Smooth muscle cell (in vitro differentiated cells): Measurements from ENCODE around the gene MAN2B2. TPM values are rescaled to one million over a fixed set of nuclear protein-coding genes. Genes with fewer than 3 reads are reported as not detected.

ENCODE experiments used
- DNase-seq: peaks from one replicate; lab custom pipeline; 2025; ENCODE audit not compliant: unreplicated experiment; lab: John Stamatoyannopoulos, UW
- H2AFZ ChIP-seq: fragments of 200-600 bp; sonication (generic); 2 replicates; pipeline ENCODE4 v1.6.0; 2016; ENCODE audit warnings: antibody characterized with exemption, low read depth, mild to moderate bottlenecking
- H3F3A ChIP-seq: fragments of 200-600 bp; sonication (generic); 2 replicates; pipeline ENCODE4 v1.6.0; 2017; ENCODE audit warnings: antibody characterized with exemption, low read depth
- H3K27ac ChIP-seq: fragments of 200-600 bp; sonication (generic); 2 replicates; pipeline ENCODE4 v1.5.1; 2016; ENCODE audit warnings: low read depth, mild to moderate bottlenecking
- H3K27me3 ChIP-seq: fragments of 200-600 bp; sonication (generic); 2 replicates; pipeline ENCODE4 v1.6.1; 2016; ENCODE audit warnings: low read depth, mild to moderate bottlenecking
- H3K36me3 ChIP-seq: fragments of 200-600 bp; sonication (generic); 2 replicates; pipeline ENCODE4 v1.5.1; 2016; ENCODE audit warnings: low read depth
- H3K4me1 ChIP-seq: fragments of 200-600 bp; sonication (generic); 2 replicates; pipeline ENCODE4 v1.5.1; 2016; ENCODE audit warnings: low read depth
- H3K4me2 ChIP-seq: fragments of 200-600 bp; sonication (generic); 2 replicates; pipeline ENCODE4 v1.6.0; 2016; ENCODE audit warnings: mild to moderate bottlenecking
- H3K4me3 ChIP-seq: fragments of 200-600 bp; sonication (generic); 2 replicates; pipeline ENCODE4 v1.5.1; 2016; ENCODE audit warnings: mild to moderate bottlenecking
- H3K79me2 ChIP-seq: fragments of 200-600 bp; sonication (generic); 2 replicates; pipeline ENCODE4 v1.6.0; 2016; ENCODE audit warnings: low read depth, mild to moderate bottlenecking
- H3K9ac ChIP-seq: fragments of 200-600 bp; sonication (generic); 2 replicates; pipeline ENCODE4 v1.6.0; 2016; ENCODE audit warnings: low read depth
- H3K9me3 ChIP-seq: fragments of 200-600 bp; sonication (generic); replicated peaks from 2 replicates; pipeline ENCODE4 v1.5.1; 2016; ENCODE audit warnings: low read depth
- H4K20me1 ChIP-seq: fragments of 200-600 bp; sonication (generic); 2 replicates; pipeline ENCODE4 v1.6.0; 2016; ENCODE audit warnings: low read depth
- WGBS: methylation state at CpG from one replicate; pipeline ENCODE4 v1.1.7; 2016; ENCODE audit warnings: low lambda C conversion rate; 5-methylcytosine and 5-hydroxymethylcytosine counted together
- polyA plus RNA-seq: library from polyadenylated mRNA; unstranded; fragments of >200 nt; fragmentation: Nextera tagmentation; extraction: Ambion mirVana; gene quantifications from 2 replicates; pipeline ENCODE4 v1.2.1, GENCODE V29; 2016
- total RNA-seq: library from RNA; depleted of rRNA; stranded (reverse); fragments of >200 nt; gene quantifications from 2 replicates; pipeline ENCODE4 v1.2.3, GENCODE V29; 2014
- TF ChIP-seq, protein P1 (sequence below): fragments of 200-600 bp; sonication (generic); IDR thresholded peaks from 2 replicates; pipeline ENCODE4 v1.5.1; 2017; ENCODE audit warnings: borderline replicate concordance, mild to moderate bottlenecking, antibody characterized with exemption; ENCODE audit not compliant: insufficient read depth, poor library complexity, severe bottlenecking

The MAN2B2 gene
- total and polyA plus RNA-seq, 2 experiments from 2014 or later, result 14.5 to 18.3 TPM

DNA sequence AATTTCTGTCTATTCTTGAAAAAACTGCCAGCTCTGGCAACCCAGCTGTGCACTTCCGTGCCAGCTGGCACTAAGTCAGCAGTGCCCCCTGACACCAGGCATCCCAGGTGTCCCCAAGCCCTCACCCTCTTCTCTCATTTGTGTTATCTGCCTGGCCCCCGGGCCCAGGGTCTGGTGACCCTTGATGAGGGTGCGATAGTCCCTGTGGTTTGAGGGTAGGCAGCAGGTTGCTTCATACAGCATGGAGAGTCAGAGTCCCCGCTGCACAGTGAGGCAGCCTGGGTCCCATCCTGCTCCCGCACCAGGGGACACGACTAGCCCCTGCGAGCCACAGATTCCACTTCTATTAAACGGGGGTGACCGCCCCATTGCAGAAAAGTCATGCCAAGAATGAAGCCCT is 1.9 kb downstream of the MAN2B2 start:
- no peak for DNase-seq

DNA sequence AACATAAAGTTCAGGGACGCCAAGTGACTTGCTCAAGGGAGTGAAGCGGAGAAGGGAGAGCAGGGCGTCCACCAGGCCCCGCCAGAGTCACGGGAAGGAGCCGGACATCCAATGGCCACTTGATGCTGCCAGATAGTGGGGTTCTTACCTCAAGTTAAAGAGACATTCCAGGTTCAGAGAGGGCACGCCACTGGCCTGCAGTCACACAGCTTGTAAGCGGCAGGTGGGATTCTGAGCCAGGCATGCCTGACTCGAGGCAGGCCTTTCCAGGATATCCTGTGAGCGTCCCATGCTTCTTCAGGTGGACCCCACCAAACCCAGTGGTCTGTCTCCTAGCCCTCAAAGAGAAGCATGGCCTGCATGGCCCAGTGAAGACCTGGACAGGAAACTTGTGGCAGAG is 2.4 kb downstream of the MAN2B2 start:
- TF ChIP-seq, protein P1, sequence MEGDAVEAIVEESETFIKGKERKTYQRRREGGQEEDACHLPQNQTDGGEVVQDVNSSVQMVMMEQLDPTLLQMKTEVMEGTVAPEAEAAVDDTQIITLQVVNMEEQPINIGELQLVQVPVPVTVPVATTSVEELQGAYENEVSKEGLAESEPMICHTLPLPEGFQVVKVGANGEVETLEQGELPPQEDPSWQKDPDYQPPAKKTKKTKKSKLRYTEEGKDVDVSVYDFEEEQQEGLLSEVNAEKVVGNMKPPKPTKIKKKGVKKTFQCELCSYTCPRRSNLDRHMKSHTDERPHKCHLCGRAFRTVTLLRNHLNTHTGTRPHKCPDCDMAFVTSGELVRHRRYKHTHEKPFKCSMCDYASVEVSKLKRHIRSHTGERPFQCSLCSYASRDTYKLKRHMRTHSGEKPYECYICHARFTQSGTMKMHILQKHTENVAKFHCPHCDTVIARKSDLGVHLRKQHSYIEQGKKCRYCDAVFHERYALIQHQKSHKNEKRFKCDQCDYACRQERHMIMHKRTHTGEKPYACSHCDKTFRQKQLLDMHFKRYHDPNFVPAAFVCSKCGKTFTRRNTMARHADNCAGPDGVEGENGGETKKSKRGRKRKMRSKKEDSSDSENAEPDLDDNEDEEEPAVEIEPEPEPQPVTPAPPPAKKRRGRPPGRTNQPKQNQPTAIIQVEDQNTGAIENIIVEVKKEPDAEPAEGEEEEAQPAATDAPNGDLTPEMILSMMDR, result no peak
- Histone ChIP-seq H3K4me2 (no peak overlapping the region), H3K4me3 (no peak overlapping the region), H3K36me3 (no peaks in the 10 kb centered on the region), H3K27ac (no peak overlapping the region), H3K9ac (no peak overlapping the region), H3K4me1 (peaks cover 3% of the 10 kb centered on the region), H2AFZ (no peak overlapping the region), H3K9me3 (no peaks in the 10 kb centered on the region), H3K27me3 (no peaks in the 10 kb centered on the region), H3F3A (no peaks in the 10 kb centered on the region), H3K79me2 (no peaks in the 10 kb centered on the region), H4K20me1 (no peaks in the 10 kb centered on the region)
- WGBS, result 98% methylated on average over 10 of the region's 10 CpGs
- DNase-seq, result no peak

More for the DNA sequence above, 1.9 kb downstream of the MAN2B2 start:
- Histone ChIP-seq H3K27me3 (no peaks in the 10 kb centered on the region), H2AFZ (no peak overlapping the region), H3K27ac (no peak overlapping the region), H3K4me3 (no peak overlapping the region), H4K20me1 (no peaks in the 10 kb centered on the region), H3K79me2 (no peaks in the 10 kb centered on the region), H3K36me3 (no peaks in the 10 kb centered on the region), H3F3A (no peaks in the 10 kb centered on the region), H3K9me3 (no peaks in the 10 kb centered on the region), H3K4me1 (peaks cover 3% of the 10 kb centered on the region), H3K4me2 (no peak overlapping the region), H3K9ac (no peak overlapping the region)
- WGBS, result 94% methylated on average over 9 of the region's 9 CpGs
- TF ChIP-seq, protein P1, result no peak

DNA sequence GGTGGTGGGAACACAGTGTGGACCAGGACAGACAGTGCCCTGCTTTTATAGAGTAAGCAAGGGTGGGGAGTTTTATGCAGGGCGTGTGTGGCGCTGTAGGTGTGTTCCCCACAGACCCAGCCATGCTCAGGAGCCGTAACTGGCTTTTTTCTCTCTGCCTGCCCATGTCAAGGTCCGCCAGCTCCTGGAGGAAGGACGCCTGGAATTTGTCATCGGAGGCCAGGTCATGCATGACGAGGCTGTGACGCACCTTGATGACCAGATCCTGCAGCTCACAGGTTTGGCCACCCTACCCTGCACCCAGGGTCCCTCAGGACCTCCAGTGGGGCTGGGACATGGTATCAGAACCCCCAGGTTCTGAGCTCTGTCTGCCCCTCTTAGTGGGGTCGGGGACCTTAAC is 3.2 kb downstream of the MAN2B2 start:
- H3F3A ChIP-seq, result no peaks in the 10 kb centered on the region
- H4K20me1 ChIP-seq, result no peaks in the 10 kb centered on the region
- 98% methylated on average over 9 of the region's 9 CpGs for whole genome bisulfite sequencing
- H3K9ac ChIP-seq, result no peak overlapping the region
- H3K4me1 ChIP-seq, result peaks cover 3% of the 10 kb centered on the region
- no peak overlapping the region for H3K27ac ChIP-seq
- no peak overlapping the region for H2AFZ ChIP-seq
- DNase-seq, result no peak
- no peak overlapping the region for H3K4me2 ChIP-seq
- no peak overlapping the region for H3K4me3 ChIP-seq
- H3K9me3 ChIP-seq, result no peaks in the 10 kb centered on the region
- no peaks in the 10 kb centered on the region for H3K79me2 ChIP-seq
- H3K36me3 ChIP-seq, result no peaks in the 10 kb centered on the region
- no peaks in the 10 kb centered on the region for H3K27me3 ChIP-seq
- TF ChIP-seq, protein P1, result no peak

DNA sequence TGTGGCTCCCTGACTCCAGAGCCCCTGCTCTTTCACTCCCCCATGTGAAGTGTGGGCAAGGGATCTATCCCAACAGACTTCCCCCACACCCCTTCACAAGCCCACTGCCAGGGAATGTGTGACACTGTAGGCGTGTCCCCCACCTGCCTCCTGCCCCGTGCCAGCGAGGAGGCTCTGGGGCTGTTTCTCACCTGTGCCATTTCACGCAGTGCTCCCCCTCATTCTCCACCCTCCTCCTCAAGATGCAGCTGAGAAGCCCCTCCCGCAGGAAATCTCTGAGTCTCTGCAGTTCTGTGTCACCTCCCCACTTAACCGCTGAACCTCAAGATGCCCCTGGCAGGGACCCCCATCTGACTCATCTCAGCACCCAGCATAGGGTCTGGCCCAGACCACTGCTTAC is 5.4 kb downstream of the MAN2B2 start:
- Histone ChIP-seq H3F3A (no peaks in the 10 kb centered on the region), H3K79me2 (no peaks in the 10 kb centered on the region), H3K4me3 (no peak overlapping the region), H3K27me3 (no peaks in the 10 kb centered on the region), H3K4me1 (no peaks in the 10 kb centered on the region), H3K36me3 (no peaks in the 10 kb centered on the region), H3K9ac (no peak overlapping the region), H4K20me1 (no peaks in the 10 kb centered on the region), H3K4me2 (no peak overlapping the region), H2AFZ (no peak overlapping the region), H3K27ac (no peak overlapping the region), H3K9me3 (no peaks in the 10 kb centered on the region)
- TF ChIP-seq, protein P1, result no peak
- WGBS, result 98% methylated on average over 6 of the region's 6 CpGs
- no peak for DNase-seq
